GM19467 (cell line): Measurements from ENCODE around the gene DEPDC4.
A peak's percentile ranks its signal among the peaks of the same experiment; 100 is the strongest.

Experiments used
- ATAC-seq: cut with Tn5 transposase; IDR thresholded peaks from one replicate; pipeline ENCODE4 v1.9.1; 2021; ENCODE audit warnings: mild to moderate bottlenecking, moderate library complexity; ENCODE audit not compliant: unreplicated experiment

Gene DEPDC4

GRCh38 chr12:100219328-100220109 is 47.4 kb downstream of the DEPDC4 start:
- ATAC-seq = no peak

- no peak for ATAC-seq
Measured at GRCh38 chr12:100216337-100216736, 50.5 kb downstream of the DEPDC4 start.

- ATAC-seq = no peak
Measured at GRCh38 chr12:100215209-100215608, 51.7 kb downstream of the DEPDC4 start.

GRCh38 chr12:100214518-100214917 is 52.4 kb downstream of the DEPDC4 start:
- ATAC-seq = no peak

GRCh38 chr12:100213016-100213891 is 53.6 kb downstream of the DEPDC4 start:
- ATAC-seq = no peak

- ATAC-seq = no peak
Measured at GRCh38 chr12:100211698-100212097, 55.2 kb downstream of the DEPDC4 start.

- ATAC-seq = no peak
Measured at GRCh38 chr12:100208834-100209233, 58.0 kb downstream of the DEPDC4 start.

- no peak for ATAC-seq
Measured at GRCh38 chr12:100207311-100207710, 59.6 kb downstream of the DEPDC4 start.

- ATAC-seq = no peak
Measured at GRCh38 chr12:100201604-100202423, 65.1 kb downstream of the DEPDC4 start.

GRCh38 chr12:100200463-100201181 is 66.3 kb downstream of the DEPDC4 start, which contains the start of gene ACTR6:
ACTR6 (plus strand) TSS chr12:100200815; CDS start chr12:100200852, 37 bp downstream.
- ATAC-seq = peak; percentile 91

- peak; percentile 78 for ATAC-seq
Measured at GRCh38 chr12:100199347-100200149, 67.3 kb downstream of the DEPDC4 start.

GRCh38 chr12:100199023-100199346 is 67.9 kb downstream of the DEPDC4 start:
- ATAC-seq = peak; percentile 3

GRCh38 chr12:100197486-100197885 is 69.4 kb downstream of the DEPDC4 start:
- ATAC-seq = no peak

- no peak for ATAC-seq
Measured at GRCh38 chr12:100193085-100193484, 73.8 kb downstream of the DEPDC4 start.
